Ovary (tissue), 3 donors: ENCODE results near the gene OR4K13.

Source experiments
- EP300 ChIP-seq: sonication (generic); formaldehyde crosslinking; IDR thresholded peaks from one replicate; pipeline ENCODE4 v1.6.1; 2017; ENCODE audit warnings: antibody characterized with exemption
- POLR2A ChIP-seq: fragments of 450-650 bp; IDR thresholded peaks from one replicate; pipeline ENCODE4 v1.6.1; 2017; ENCODE audit warnings: antibody characterized with exemption, mild to moderate bottlenecking, moderate library complexity
- TF ChIP-seq, protein P1 (sequence below), 3 donors: fragments of 450-650 bp in 2 of 3; fragments of 200-600 bp in 1 of 3; IDR thresholded peaks; one replicate each; pipeline versions ENCODE4 v1.5.1 to v1.8.0; 2016 to 2022; ENCODE audit warnings: antibody characterized with exemption in 3 of 3, mild to moderate bottlenecking in 1 of 3
- donor health status: DM: no; HTN: no; CAD: no.

DNA sequence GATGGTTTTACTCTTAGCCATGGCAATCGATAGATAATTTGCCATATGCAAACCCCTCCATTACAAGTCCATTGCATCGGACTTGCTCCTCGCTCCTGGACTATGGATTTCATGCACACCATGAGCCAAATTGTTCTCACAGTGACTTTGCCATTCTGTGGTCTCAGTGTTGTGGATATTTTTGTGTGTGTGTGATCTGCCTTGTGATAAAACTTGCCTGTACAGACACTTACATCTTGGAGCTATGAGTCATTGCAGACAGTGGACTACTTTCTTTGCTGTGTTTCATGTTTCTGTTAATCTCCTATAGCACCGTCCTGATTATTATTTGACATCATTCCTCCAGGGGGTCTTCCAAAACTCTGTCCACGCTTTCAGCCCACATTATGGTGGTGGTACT is 8.4 kb upstream of the OR4K13 start:
- TF ChIP-seq, protein P1, sequence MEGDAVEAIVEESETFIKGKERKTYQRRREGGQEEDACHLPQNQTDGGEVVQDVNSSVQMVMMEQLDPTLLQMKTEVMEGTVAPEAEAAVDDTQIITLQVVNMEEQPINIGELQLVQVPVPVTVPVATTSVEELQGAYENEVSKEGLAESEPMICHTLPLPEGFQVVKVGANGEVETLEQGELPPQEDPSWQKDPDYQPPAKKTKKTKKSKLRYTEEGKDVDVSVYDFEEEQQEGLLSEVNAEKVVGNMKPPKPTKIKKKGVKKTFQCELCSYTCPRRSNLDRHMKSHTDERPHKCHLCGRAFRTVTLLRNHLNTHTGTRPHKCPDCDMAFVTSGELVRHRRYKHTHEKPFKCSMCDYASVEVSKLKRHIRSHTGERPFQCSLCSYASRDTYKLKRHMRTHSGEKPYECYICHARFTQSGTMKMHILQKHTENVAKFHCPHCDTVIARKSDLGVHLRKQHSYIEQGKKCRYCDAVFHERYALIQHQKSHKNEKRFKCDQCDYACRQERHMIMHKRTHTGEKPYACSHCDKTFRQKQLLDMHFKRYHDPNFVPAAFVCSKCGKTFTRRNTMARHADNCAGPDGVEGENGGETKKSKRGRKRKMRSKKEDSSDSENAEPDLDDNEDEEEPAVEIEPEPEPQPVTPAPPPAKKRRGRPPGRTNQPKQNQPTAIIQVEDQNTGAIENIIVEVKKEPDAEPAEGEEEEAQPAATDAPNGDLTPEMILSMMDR (IDR thresholded peaks at IDR 0.05), result no peak
- TF ChIP-seq EP300 (no peak), POLR2A (no peak)
